T-helper 1 cell (primary cell): ENCODE measurements around the gene SAP25.
A peak's percentile ranks its signal among the peaks of the same experiment; 100 is the strongest.
"Not testable (repeated sequence)": the region's sequence is repeated elsewhere in the genome, so short reads cannot be mapped to it uniquely, and the experiment has no call there.

Source experiments
- DNase-seq, 5 donors: peaks; one replicate each; pipeline ENCODE4 v3.0.0-alpha.2; 2012 to 2020

SAP25 gene

GRCh38 chr7:100559127-100559526, 14.6 kb downstream of the SAP25 start:
- no peak for DNase-seq

- DNase-seq: no peak
Observed at GRCh38 chr7:100556541-100556940, 17.2 kb downstream of the SAP25 start.

GRCh38 chr7:100555701-100556100, 18.0 kb downstream of the SAP25 start:
- no peak for DNase-seq

- DNase-seq: no peak
Observed at GRCh38 chr7:100553032-100553431, 20.7 kb downstream of the SAP25 start.

- no peak for DNase-seq
Observed at GRCh38 chr7:100552532-100552931, 21.2 kb downstream of the SAP25 start.

GRCh38 chr7:100548446-100548845, 25.3 kb downstream of the SAP25 start:
- not testable (repeated sequence) for DNase-seq

GRCh38 chr7:100547872-100548271, 25.8 kb downstream of the SAP25 start:
- no peak for DNase-seq

GRCh38 chr7:100546926-100547800, 26.5 kb downstream of the SAP25 start:
- DNase-seq: no peak

- DNase-seq: peak in 1 of 5 donors; percentile 65
Observed at GRCh38 chr7:100546129-100546925, 27.4 kb downstream of the SAP25 start.

- peak in 2 of 5 donors; percentile 22 to 79 for DNase-seq
Observed at GRCh38 chr7:100545360-100546128, 28.2 kb downstream of the SAP25 start.

GRCh38 chr7:100544967-100545359, 28.7 kb downstream of the SAP25 start:
- no peak for DNase-seq

- DNase-seq: no peak
Observed at GRCh38 chr7:100544386-100544785, 29.3 kb downstream of the SAP25 start.

- no peak for DNase-seq
Observed at GRCh38 chr7:100543586-100543985, 30.1 kb downstream of the SAP25 start.

GRCh38 chr7:100541309-100541708, 32.4 kb downstream of the SAP25 start:
- not testable (repeated sequence) for DNase-seq

GRCh38 chr7:100540073-100540723, 33.5 kb downstream of the SAP25 start:
- no peak for DNase-seq

GRCh38 chr7:100539436-100540006, 34.2 kb downstream of the SAP25 start:
- no peak for DNase-seq

- peak; percentile 100 for DNase-seq
Observed at GRCh38 chr7:100538654-100539435, 34.9 kb downstream of the SAP25 start, which contains the start of gene AGFG2. AGFG2 (plus strand) TSS chr7:100539203; CDS start chr7:100539347, 144 bp downstream.

GRCh38 chr7:100538348-100538653, 35.4 kb downstream of the SAP25 start:
- no peak for DNase-seq

GRCh38 chr7:100536695-100537094, 37.0 kb downstream of the SAP25 start:
- DNase-seq: not testable (repeated sequence)

- not testable (repeated sequence) for DNase-seq
Observed at GRCh38 chr7:100535982-100536381, 37.7 kb downstream of the SAP25 start.
